HEK293 (cell line): Measurements from ENCODE around the gene FAM83D.

Experiments
- CTCF ChIA-PET: fragments of 350-600 bp; formaldehyde crosslinking; extraction: SDS; loops from one replicate; lab custom pipeline; 2021; ENCODE audit warnings: antibody characterized with exemption; lab: Yijun Ruan, JAX
- POLR2A ChIA-PET: fragments of 300-600 bp; formaldehyde crosslinking; extraction: SDS; loops from one replicate; lab custom pipeline; 2020; ENCODE audit warnings: antibody characterized with exemption, inconsistent platforms; lab: Yijun Ruan, JAX
- H3K27ac ChIP-seq: fragments of 200-500 bp; sonication (Bioruptor generic); 2 replicates; pipeline ENCODE4 v1.5.1; 2014; ENCODE audit warnings: low read depth, low read length, control low read depth, inconsistent platforms; ENCODE audit errors: extremely low read depth
- H3K36me3 ChIP-seq, 2 experiments: fragments of 200-500 bp in 1 of 2; sonication (Bioruptor generic) in 1 of 2; 1 replicate in 1 of 2; 2 replicates in 1 of 2; pipeline ENCODE4 v1.5.1; 2014 to 2017; ENCODE audit warnings: inconsistent platforms in 2 of 2, low read length in 2 of 2; ENCODE audit not compliant: control insufficient read depth in 2 of 2, insufficient read depth in 1 of 2
- H3K4me1 ChIP-seq: fragments of 200-500 bp; sonication (Bioruptor generic); 2 replicates; pipeline ENCODE4 v1.5.1; 2014; ENCODE audit warnings: mild to moderate bottlenecking, low read length, inconsistent platforms; ENCODE audit not compliant: control insufficient read depth, insufficient read depth
- H3K4me3 ChIP-seq: 2 replicates; pipeline ENCODE4 v1.5.1; 2011; ENCODE audit warnings: low read depth, mild to moderate bottlenecking, control low read depth, low read length, moderate library complexity
- H3K9me3 ChIP-seq: fragments of 200-500 bp; sonication (Bioruptor generic); 2 replicates; pipeline ENCODE4 v1.5.1; 2014; ENCODE audit warnings: low read depth, low read length, inconsistent platforms; ENCODE audit not compliant: control insufficient read depth, insufficient read depth
- BCL11A ChIP-seq: fragments of 450-650 bp; formaldehyde crosslinking; IDR thresholded peaks from 2 replicates; pipeline ENCODE4 v1.5.1; 2016; ENCODE audit warnings: low read depth, missing biosample characterization, missing genetic modification characterization
- GLI2 ChIP-seq: fragments of 450-650 bp; formaldehyde crosslinking; IDR thresholded peaks from 2 replicates; pipeline ENCODE4; 2017; ENCODE audit warnings: missing biosample characterization, missing genetic modification characterization, low read depth, borderline replicate concordance
- SCRT2 ChIP-seq: fragments of 450-650 bp; formaldehyde crosslinking; IDR thresholded peaks from 2 replicates; pipeline ENCODE4 v1.5.1; 2016; ENCODE audit warnings: missing biosample characterization, missing genetic modification characterization
- SETDB1 ChIP-seq: IDR thresholded peaks from one replicate; pipeline ENCODE4 v1.6.1; 2017; ENCODE audit warnings: mild to moderate bottlenecking, low read length, moderate library complexity, mixed read lengths; ENCODE audit not compliant: insufficient read length
- ZNF114 ChIP-seq: fragments of 450-650 bp; formaldehyde crosslinking; IDR thresholded peaks from 2 replicates; pipeline ENCODE4 v1.5.0; 2017; ENCODE audit warnings: missing biosample characterization, missing genetic modification characterization
- ZNF138 ChIP-seq: fragments of 450-650 bp; formaldehyde crosslinking; IDR thresholded peaks from 2 replicates; pipeline ENCODE4 v1.5.1; 2016; ENCODE audit warnings: missing biosample characterization, missing genetic modification characterization, borderline replicate concordance
- ZNF140 ChIP-seq: fragments of 450-650 bp; formaldehyde crosslinking; IDR thresholded peaks from 2 replicates; pipeline ENCODE4 v1.5.1; 2016; ENCODE audit warnings: missing biosample characterization, missing genetic modification characterization
- ZNF146 ChIP-seq: fragments of 450-650 bp; formaldehyde crosslinking; IDR thresholded peaks from 2 replicates; pipeline ENCODE4 v1.5.1; 2016; ENCODE audit warnings: missing biosample characterization, missing genetic modification characterization
- ZNF157 ChIP-seq: fragments of 450-650 bp; formaldehyde crosslinking; IDR thresholded peaks from 2 replicates; pipeline ENCODE4 v1.5.1; 2016; ENCODE audit warnings: missing biosample characterization, missing genetic modification characterization
- ZNF510 ChIP-seq: fragments of 450-650 bp; formaldehyde crosslinking; IDR thresholded peaks from 2 replicates; pipeline ENCODE4 v1.5.1; 2018; ENCODE audit warnings: mild to moderate bottlenecking, missing genetic modification characterization, missing biosample characterization; ENCODE audit not compliant: insufficient replicate concordance
- ZNF514 ChIP-seq: fragments of 450-650 bp; formaldehyde crosslinking; IDR thresholded peaks from 2 replicates; pipeline ENCODE4 v1.5.1; 2016; ENCODE audit warnings: missing biosample characterization, missing genetic modification characterization
- ZNF600 ChIP-seq: fragments of 450-650 bp; formaldehyde crosslinking; IDR thresholded peaks from 2 replicates; pipeline ENCODE4 v1.5.1; 2016; ENCODE audit warnings: missing biosample characterization, missing genetic modification characterization
- ZNF664 ChIP-seq: fragments of 450-650 bp; formaldehyde crosslinking; IDR thresholded peaks from 2 replicates; pipeline ENCODE4 v1.5.1; 2016; ENCODE audit warnings: missing biosample characterization, missing genetic modification characterization
- ZNF707 ChIP-seq: fragments of 450-650 bp; formaldehyde crosslinking; IDR thresholded peaks from 2 replicates; pipeline ENCODE4 v1.5.1; 2016; ENCODE audit warnings: missing biosample characterization, missing genetic modification characterization
- ZSCAN30 ChIP-seq: fragments of 450-650 bp; IDR thresholded peaks from 2 replicates; pipeline ENCODE4 v1.5.1; 2018; ENCODE audit warnings: missing biosample characterization, mild to moderate bottlenecking, missing genetic modification characterization, moderate library complexity
- TF ChIP-seq, protein P1 (sequence below): fragments of 450-650 bp; formaldehyde crosslinking; IDR thresholded peaks from 2 replicates; pipeline ENCODE4 v1.5.1; 2016; ENCODE audit warnings: missing biosample characterization, missing genetic modification characterization
- TF ChIP-seq, protein P2 (sequence below): fragments of 450-650 bp; formaldehyde crosslinking; IDR thresholded peaks from 2 replicates; pipeline ENCODE4 v1.5.1; 2016; ENCODE audit warnings: missing biosample characterization, missing genetic modification characterization
- TF ChIP-seq, protein P3 (sequence below): fragments of 450-650 bp; formaldehyde crosslinking; IDR thresholded peaks from 2 replicates; pipeline ENCODE4 v1.5.1; 2016; ENCODE audit warnings: missing biosample characterization, missing genetic modification characterization
- TF ChIP-seq, protein P4 (sequence below): fragments of 450-650 bp; formaldehyde crosslinking; IDR thresholded peaks from 2 replicates; pipeline ENCODE4 v1.5.1; 2017; ENCODE audit warnings: missing biosample characterization, missing genetic modification characterization

The FAM83D gene

DNA sequence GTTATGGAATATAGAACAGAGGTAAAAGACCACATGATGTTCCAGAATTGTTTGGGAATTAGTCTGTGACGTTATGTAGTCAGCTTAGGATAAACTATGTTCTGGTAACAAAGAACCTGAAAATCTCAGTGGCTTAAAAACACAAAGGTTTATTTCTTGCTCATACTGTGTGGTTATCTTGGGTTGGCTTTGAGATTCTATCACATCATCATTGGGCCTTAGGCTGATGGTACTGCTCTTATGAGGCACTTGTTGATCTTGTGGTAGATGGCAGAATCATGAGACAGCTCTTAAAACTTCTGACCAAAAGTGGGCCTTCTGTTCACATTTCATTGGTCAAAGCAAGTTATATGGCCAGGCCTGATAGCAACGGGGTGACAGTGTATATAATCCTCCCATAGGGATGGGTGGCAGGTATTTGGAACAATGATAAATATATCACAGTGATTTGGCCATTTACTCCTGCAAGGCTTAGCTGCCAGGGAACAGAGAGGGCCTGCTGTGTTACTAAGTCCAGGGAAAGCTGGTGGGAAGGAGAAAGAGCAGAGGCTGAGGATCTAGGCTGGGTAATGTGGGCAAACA is 49.4 kb downstream of the FAM83D start:
- peaks cover 4 to 46% of the 10 kb centered on the region in 2 experiments for H3K36me3 ChIP-seq
- H3K27ac ChIP-seq, result no peak overlapping the region
- ChIA-PET POLR2A (interaction anchor here (0.8 to 1.4 kb wide), 2 partner anchors 9 to 50 kb away, joined by 3 to 4 read pairs; partner anchors contain the start of gene FAM83D), CTCF (no interaction called here)
- H3K4me3 ChIP-seq, result no peak overlapping the region
- no peaks in the 10 kb centered on the region for H3K9me3 ChIP-seq
- peaks cover 5% of the 10 kb centered on the region; the same call in 1 of the 2 replicates for H3K4me1 ChIP-seq
- TF ChIP-seq BCL11A (tag by site-specific recombination), result no peak
- peak; percentile 85 for TF ChIP-seq ZNF600
- TF ChIP-seq SCRT2 (tag by site-specific recombination), result peak; percentile 84

DNA sequence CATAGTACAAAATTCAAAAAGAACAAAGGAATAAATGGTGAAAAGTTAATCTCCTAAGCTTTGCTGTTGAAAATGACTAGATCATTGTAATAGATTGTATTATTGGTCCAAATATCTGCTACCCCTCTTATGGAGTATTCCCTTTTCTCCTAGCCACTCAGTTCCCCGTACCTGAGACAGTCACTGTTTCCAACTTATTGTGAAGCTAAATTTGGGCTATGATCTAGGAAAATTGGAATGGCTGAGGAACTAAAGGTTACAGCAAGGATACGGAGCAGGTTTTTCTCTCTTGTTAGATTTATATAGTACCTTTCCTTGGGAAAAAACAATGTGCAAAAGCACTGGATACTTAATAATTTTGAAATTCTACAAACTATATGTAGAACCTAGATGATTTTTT is 53.2 kb downstream of the FAM83D start:
- no peak overlapping the region for H3K4me3 ChIP-seq
- peaks cover 0 to 20% of the 10 kb centered on the region in 2 experiments; a peak in 1 of 3 replicates for H3K36me3 ChIP-seq
- POLR2A ChIA-PET, result interaction anchor here (1.0 kb wide), 1 partner anchor 53 kb away, joined by 10 read pairs; the partner anchor contains the start of gene FAM83D
- TF ChIP-seq ZNF510 (no peak), ZNF140 (tag by site-specific recombination) (no peak), ZNF514 (tag by site-specific recombination) (no peak)
- TF ChIP-seq, protein P1, sequence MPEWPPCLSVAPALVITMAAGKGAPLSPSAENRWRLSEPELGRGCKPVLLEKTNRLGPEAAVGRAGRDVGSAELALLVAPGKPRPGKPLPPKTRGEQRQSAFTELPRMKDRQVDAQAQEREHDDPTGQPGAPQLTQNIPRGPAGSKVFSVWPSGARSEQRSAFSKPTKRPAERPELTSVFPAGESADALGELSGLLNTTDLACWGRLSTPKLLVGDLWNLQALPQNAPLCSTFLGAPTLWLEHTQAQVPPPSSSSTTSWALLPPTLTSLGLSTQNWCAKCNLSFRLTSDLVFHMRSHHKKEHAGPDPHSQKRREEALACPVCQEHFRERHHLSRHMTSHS (tag by site-specific recombination), result no peak
- TF ChIP-seq, protein P2, sequence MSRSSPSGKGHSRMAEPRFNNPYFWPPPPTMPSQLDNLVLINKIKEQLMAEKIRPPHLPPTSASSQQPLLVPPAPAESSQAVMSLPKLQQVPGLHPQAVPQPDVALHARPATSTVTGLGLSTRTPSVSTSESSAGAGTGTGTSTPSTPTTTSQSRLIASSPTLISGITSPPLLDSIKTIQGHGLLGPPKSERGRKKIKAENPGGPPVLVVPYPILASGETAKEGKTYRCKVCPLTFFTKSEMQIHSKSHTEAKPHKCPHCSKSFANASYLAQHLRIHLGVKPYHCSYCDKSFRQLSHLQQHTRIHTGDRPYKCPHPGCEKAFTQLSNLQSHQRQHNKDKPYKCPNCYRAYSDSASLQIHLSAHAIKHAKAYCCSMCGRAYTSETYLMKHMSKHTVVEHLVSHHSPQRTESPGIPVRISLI, result no peak
- TF ChIP-seq, all 188 proteins: peak for 0
- H3K4me1 ChIP-seq, result no peaks in the 10 kb centered on the region
- no peaks in the 10 kb centered on the region for H3K9me3 ChIP-seq
- CTCF ChIA-PET, result interaction anchor here (0.6 to 0.9 kb wide), 3 partner anchors 30 to 694 kb away, joined by 3 to 6 read pairs (median 3); no protein-coding TSS in a partner anchor
- H3K27ac ChIP-seq, result no peak overlapping the region

DNA sequence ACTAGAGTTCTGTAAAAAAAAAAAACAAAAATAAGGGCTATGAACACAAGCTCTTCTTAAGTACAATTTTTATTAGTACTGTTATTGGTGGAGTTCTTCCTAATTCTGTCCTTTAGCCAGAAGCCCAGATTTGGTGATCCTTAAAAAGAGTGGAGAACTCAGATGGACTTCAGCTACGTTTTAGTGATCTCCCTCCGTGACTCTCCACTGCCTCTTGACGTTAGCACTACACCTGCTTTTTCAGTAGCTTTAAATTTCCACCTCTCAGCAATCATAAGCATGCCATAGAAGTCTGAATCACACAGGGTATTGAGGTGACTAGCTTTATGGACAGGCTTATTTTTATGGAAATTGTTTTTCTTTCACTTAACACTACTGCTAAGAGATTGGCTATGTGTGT is 53.6 kb downstream of the FAM83D start:
- Histone ChIP-seq H3K4me3 (no peak overlapping the region), H3K27ac (no peak overlapping the region), H3K9me3 (no peaks in the 10 kb centered on the region), H3K36me3 (peaks cover 0 to 16% of the 10 kb centered on the region in 2 experiments; a peak in 1 of 3 replicates), H3K4me1 (no peaks in the 10 kb centered on the region)
- POLR2A ChIA-PET, result interaction anchor here (1.0 kb wide), 1 partner anchor 54 kb away, joined by 10 read pairs; the partner anchor contains the start of gene FAM83D
- CTCF ChIA-PET, result interaction anchor here (0.6 to 0.9 kb wide), 3 partner anchors 29 to 695 kb away, joined by 3 to 6 read pairs (median 3); no protein-coding TSS in a partner anchor
- no peak for TF ChIP-seq SETDB1
- no peak for TF ChIP-seq ZNF664 (tag by site-specific recombination)
- no peak for TF ChIP-seq ZSCAN30
- no peak for TF ChIP-seq ZNF114 (tag by site-specific recombination)
- TF ChIP-seq, protein P3, sequence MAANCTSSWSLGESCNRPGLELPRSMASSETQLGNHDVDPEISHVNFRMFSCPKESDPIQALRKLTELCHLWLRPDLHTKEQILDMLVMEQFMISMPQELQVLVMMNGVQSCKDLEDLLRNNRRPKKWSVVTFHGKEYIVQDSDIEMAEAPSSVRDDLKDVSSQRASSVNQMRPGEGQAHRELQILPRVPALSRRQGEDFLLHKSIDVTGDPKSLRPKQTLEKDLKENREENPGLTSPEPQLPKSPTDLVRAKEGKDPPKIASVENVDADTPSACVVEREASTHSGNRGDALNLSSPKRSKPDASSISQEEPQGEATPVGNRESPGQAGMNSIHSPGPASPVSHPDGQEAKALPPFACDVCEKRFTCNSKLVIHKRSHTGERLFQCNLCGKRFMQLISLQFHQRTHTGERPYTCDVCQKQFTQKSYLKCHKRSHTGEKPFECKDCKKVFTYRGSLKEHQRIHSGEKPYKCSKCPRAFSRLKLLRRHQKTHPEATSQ, result no peak
- TF ChIP-seq, protein P4, sequence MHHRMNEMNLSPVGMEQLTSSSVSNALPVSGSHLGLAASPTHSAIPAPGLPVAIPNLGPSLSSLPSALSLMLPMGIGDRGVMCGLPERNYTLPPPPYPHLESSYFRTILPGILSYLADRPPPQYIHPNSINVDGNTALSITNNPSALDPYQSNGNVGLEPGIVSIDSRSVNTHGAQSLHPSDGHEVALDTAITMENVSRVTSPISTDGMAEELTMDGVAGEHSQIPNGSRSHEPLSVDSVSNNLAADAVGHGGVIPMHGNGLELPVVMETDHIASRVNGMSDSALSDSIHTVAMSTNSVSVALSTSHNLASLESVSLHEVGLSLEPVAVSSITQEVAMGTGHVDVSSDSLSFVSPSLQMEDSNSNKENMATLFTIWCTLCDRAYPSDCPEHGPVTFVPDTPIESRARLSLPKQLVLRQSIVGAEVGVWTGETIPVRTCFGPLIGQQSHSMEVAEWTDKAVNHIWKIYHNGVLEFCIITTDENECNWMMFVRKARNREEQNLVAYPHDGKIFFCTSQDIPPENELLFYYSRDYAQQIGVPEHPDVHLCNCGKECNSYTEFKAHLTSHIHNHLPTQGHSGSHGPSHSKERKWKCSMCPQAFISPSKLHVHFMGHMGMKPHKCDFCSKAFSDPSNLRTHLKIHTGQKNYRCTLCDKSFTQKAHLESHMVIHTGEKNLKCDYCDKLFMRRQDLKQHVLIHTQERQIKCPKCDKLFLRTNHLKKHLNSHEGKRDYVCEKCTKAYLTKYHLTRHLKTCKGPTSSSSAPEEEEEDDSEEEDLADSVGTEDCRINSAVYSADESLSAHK (tag by site-specific recombination), result no peak
- no peak for TF ChIP-seq ZNF707 (tag by site-specific recombination)
- no peak for TF ChIP-seq GLI2 (tag by site-specific recombination)
- TF ChIP-seq ZNF157 (tag by site-specific recombination), result no peak
- no peak for TF ChIP-seq ZNF146
- no peak for TF ChIP-seq ZNF138 (tag by site-specific recombination)
